ENCODE measurements around the gene FBRS.

FBRS gene

GRCh38 chr16:30644334-30644830 is 13.8 kb upstream of the FBRS start:
- DNase-seq (ENCODE audit: low read depth in 2 of 2), result no peak

- no peak for DNase-seq (ENCODE audit: low read depth in 2 of 2)
Measured at GRCh38 chr16:30645727-30646126, 12.5 kb upstream of the FBRS start.

GRCh38 chr16:30647274-30647571 is 11.0 kb upstream of the FBRS start:
- no peak for DNase-seq (ENCODE audit: low read depth in 2 of 2)

GRCh38 chr16:30649725-30650368 is 8.4 kb upstream of the FBRS start:
- peak in 1 of 2 donors; percentile 9 for DNase-seq (ENCODE audit: low read depth in 2 of 2)

GRCh38 chr16:30650369-30651123 is 7.7 kb upstream of the FBRS start, which contains the start of gene PRR14:
Gene PRR14, plus strand, starts transcription at chr16:30650960. Its CDS starts 686 bp downstream, at chr16:30651646.
- peak; percentile 97 to 98 for DNase-seq (ENCODE audit: low read depth in 2 of 2)

GRCh38 chr16:30651124-30652004 is 6.9 kb upstream of the FBRS start:
- DNase-seq (ENCODE audit: low read depth in 2 of 2), result peak; percentile 71 to 75

- no peak for DNase-seq (ENCODE audit: low read depth in 2 of 2)
Measured at GRCh38 chr16:30652005-30652296, 6.3 kb upstream of the FBRS start.

GRCh38 chr16:30652718-30653117 is 5.5 kb upstream of the FBRS start:
- DNase-seq (ENCODE audit: low read depth in 2 of 2), result no peak

- DNase-seq (ENCODE audit: low read depth in 2 of 2), result no peak
Measured at GRCh38 chr16:30654856-30655255, 3.4 kb upstream of the FBRS start.

- no peak for DNase-seq (ENCODE audit: low read depth in 2 of 2)
Measured at GRCh38 chr16:30655815-30656347, 2.4 kb upstream of the FBRS start.

GRCh38 chr16:30656388-30656787 is 1.8 kb upstream of the FBRS start:
- DNase-seq (ENCODE audit: low read depth in 2 of 2), result no peak

GRCh38 chr16:30656974-30657865 is 1.0 kb upstream of the FBRS start:
- peak in 1 of 2 donors; percentile 6 for DNase-seq (ENCODE audit: low read depth in 2 of 2)

GRCh38 chr16:30658731-30659506 is 688 bp downstream of the FBRS start:
- DNase-seq (ENCODE audit: low read depth in 2 of 2), result no peak

GRCh38 chr16:30659507-30660423 is 1.5 kb downstream of the FBRS start:
- peak; percentile 20 to 21 for DNase-seq (ENCODE audit: low read depth in 2 of 2)

GRCh38 chr16:30660424-30661261 is 2.4 kb downstream of the FBRS start:
- DNase-seq (ENCODE audit: low read depth in 2 of 2), result peak; percentile 57 to 77

- DNase-seq (ENCODE audit: low read depth in 2 of 2), result no peak
Measured at GRCh38 chr16:30662449-30662848, 4.2 kb downstream of the FBRS start.

- DNase-seq (ENCODE audit: low read depth in 2 of 2), result no peak
Measured at GRCh38 chr16:30663038-30663437, 4.8 kb downstream of the FBRS start.

- no peak for DNase-seq (ENCODE audit: low read depth in 2 of 2)
Measured at GRCh38 chr16:30663820-30664219, 5.6 kb downstream of the FBRS start.

All from stimulated activated CD4-positive, alpha-beta T cell treated with anti-CD3 and anti-CD28 coated beads, Interleukin-4, amount 100 ng/mL, for 48 hours (primary cell).